ENCODE results near the gene TIAM1.

Gene TIAM1

DNA sequence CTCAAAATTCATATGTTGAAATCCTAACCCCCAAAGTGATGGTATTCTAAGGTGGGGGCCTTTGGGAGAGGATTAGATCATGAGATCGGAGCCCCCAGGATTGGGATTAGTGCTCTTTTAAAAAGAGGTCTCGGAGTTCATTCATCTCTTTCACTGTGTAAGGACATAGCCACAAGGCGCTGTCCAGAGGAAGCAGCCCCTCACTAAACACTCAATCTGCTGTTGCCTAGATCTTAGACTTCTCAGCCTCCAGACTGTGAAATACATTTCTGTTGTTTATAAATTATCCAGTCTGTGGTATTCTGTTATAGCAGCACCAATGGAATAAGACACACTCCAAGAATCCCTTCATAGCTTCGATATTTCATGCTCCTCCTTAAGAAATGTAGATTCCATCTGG, 12.4 kb upstream of the TIAM1 start:
- in situ Hi-C loops (cut with MboI; ENCODE audit: low sequenced_read_pairs), result no loop called here

DNA sequence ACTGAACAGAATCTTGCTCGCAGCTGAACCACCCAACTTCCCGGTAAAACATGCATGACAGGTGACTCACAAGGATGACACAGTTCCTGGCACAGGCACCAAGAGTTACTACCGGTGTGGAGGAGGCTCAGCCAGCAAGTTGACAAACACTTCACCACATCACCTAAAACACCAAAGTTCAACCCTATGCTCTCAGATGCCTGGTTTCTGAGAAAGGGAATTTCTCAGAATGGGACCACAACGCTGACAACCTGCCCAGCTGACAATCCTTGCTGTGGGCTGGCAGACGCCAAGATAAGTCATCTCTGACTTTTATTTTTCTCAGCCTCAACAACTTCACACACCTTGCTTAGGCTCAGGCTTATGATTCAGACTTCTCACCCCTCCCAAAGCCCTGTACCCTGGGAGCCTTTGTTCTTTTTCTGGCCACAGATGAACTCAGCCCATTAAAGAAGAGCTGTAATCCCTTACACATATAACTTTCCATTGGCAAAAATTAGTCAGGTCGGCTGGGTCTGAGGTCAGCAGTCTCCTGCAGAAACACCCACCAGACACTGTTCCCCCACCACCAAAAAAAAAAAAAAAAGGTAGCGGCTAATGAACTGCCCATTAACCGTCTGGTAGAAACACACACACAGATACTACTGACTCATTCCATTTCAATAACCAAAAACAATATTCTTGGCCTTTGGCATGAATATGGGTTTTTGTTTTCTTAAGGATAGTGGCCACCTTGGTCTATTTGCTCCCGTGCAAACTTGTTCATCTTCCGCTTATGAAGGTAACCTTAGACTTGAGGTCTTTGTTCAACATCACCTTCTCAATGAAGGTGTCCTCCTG, 10.8 kb upstream of the TIAM1 start:
- in situ Hi-C loops (cut with MboI; ENCODE audit: low sequenced_read_pairs), result no loop called here

DNA sequence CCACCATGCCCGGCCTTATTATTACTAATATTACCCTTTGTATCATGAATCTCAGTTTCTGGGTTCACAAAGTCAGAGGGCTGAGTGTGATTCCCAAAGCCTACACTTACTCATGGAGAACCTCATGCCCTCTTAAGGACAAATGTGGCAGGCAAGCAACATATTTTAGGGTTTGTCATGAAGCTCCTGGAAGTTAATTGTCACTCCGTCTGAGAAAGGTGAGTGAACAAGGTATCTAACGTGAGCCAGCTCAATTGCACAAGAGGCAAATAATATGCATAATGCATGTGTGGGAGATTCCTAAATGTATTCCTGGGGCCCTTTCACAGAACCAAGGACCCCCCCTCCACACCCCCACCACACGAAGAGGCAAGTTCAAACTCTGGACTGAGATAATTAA, 10.1 kb upstream of the TIAM1 start:
- in situ Hi-C loops (cut with MboI; ENCODE audit: low sequenced_read_pairs), result no loop called here

DNA sequence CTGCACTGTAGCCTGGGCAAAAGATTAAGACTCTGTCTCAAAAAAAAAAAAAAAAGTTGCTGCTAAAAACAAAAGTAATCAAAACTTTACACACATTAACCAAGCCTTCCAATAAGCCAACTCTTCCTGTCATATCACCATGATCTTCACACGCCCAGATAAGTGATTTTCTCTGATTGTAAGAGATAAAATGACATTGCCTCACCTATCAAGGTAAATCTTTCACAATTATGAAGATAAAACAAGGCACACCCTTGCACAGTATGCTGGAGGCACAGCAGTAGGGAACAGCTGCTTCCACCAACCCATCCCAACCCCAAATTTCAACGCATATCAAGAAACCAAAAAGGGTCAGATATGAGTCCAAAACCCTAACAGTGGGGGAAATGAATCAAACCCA, 8.8 kb upstream of the TIAM1 start:
- in situ Hi-C loops (cut with MboI; ENCODE audit: low sequenced_read_pairs), result no loop called here

DNA sequence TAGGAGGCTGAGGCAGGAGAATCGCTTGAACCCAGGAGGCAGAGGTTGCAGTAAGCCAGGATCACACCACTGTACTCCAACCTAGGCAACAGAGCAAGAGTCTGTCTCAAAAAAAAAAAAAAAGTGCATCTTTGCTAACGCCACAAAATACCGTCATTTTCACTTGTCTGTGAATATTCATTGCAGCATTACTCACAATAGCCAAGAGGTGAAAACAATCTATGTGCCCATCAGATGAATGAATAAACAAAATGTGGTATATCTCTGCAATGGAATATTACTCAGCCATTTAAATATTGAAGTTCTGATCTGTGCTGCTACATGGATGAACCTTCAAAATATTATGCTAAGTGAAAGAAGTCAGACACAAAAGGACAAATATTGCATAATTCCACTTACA, 7.9 kb upstream of the TIAM1 start:
- in situ Hi-C loops (cut with MboI; ENCODE audit: low sequenced_read_pairs), result no loop called here

DNA sequence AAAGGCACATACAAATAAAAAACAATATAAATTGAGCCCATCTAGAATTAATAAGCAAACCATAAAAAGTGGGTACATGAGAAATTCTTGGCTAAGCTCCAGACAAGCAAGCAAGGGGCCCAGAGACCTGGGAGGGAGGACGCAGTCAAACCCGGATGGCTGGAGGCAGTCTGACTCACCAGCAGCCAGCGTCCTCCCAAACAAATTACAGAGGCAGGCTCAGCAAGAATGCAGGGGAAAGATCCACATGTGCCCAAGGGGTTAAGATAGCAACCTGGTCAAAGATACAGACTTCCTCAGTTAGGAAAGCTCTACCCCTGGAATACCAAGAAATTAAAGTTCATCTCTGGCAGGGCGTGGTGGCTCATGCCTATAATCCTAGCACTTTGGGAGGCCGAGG, 7.4 kb upstream of the TIAM1 start:
- in situ Hi-C loops (cut with MboI; ENCODE audit: low sequenced_read_pairs), result no loop called here

DNA sequence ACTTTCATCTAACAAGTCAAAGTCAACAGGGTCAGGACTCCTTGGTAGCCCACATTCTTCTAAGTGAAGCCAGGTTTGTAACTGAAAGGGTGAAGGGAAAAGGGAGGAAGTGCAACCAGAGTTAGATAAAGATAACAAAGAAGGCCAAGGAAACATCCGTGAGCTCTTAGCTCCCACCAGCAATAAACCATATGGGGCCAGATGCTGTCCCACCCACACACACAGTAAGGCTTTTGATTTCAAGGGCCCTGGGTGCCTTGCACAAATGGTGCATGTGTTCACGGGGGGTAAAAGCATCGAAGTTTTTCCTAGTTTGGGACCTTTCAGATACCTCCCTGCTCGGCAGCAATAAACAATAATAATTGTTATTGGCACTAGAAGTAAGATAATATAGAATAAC, 5.1 kb upstream of the TIAM1 start:
- in situ Hi-C loops (cut with MboI; ENCODE audit: low sequenced_read_pairs), result no loop called here

DNA sequence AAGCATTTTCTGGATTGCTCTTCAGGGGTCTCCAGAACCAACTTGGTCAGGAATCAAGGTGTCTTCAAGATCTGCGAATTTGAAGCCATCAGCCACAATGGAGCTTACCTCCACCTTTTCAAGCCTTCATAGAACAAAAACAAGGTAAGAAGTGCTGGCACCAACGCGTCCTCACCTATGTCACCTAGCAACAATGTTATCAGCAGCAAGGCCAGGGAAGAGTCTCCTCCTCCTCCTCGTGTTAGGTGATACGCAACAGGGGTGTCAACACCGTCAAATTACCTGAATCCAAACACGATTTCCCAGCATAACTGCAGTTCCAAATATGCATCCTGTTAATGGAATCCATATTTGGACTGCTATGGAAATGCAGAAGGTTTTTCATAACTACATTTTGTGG, 4.1 kb upstream of the TIAM1 start:
- in situ Hi-C loops (cut with MboI; ENCODE audit: low sequenced_read_pairs), result no loop called here

DNA sequence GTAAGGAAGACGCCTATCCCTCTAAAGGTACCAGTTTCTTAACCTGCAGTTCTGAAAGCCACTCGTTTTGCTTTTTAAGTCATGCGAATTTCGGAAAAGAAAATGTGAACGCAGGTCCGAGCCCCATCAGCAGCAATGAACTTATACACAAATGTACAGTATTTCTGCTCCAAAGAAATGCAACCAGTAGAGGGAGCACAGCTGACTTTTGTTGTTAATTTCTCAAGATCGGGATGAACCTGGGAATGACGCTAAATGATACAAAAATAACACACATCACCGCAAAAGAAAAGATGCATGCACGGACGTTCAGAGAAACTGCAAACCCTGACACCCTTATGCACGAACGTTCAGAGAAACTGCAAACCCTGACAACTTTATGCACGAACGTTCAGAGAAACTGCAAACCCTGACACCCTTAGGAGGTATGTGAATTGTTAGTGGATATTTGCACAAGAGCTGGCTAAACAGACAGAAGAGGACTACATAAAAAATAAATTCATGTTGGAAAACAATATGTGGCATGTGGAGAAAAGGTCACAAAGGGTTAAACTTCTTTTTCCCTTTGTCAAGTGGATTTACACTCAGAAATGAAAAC, 3.5 kb upstream of the TIAM1 start:
- in situ Hi-C loops (cut with MboI; ENCODE audit: low sequenced_read_pairs), result no loop called here

DNA sequence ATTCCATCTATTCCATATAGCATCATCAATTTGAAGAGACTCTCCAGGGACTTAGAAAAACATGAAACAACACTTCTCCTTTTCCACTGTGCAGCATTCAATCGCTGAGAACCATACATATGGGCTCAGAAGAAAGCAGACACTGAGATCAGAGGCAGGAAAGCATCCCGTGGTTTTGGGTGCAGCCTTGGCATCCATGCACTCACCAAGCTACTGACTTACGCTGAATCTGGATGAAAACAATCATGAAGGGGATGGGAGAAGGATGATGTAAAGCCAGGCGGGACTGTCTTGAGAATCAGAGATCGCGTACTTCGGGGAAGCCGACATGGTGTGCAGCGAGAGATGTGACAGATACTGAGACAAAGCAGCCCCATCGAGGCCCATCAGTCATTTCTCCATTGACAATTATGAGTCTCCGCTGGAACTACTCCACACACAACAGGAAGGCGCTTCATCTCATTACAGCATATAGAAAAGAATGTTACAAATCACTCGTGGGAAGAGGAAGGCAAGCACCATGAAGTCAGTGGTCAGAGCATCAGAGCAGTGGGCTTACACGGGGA, 2.3 kb upstream of the TIAM1 start:
- in situ Hi-C loops (cut with MboI; ENCODE audit: low sequenced_read_pairs), result no loop called here

DNA sequence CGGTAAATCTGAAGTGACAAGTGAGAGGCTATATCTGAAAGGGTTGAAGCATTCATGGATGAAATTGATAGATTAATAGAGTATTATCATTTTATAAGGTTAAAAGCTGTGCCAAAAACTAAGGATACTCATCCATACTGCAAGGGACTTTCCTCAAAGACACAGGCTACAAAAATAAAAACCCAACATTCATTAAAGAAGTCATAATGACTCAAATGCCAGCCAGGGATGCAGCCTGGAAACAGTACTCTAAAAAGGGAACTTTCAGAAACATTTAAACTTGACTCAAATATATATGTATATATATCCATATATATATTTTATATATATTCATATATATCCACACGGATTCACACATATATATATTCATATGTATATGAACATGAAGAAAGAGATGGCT, 1.1 kb upstream of the TIAM1 start:
- in situ Hi-C loops (cut with MboI; ENCODE audit: low sequenced_read_pairs), result no loop called here

DNA sequence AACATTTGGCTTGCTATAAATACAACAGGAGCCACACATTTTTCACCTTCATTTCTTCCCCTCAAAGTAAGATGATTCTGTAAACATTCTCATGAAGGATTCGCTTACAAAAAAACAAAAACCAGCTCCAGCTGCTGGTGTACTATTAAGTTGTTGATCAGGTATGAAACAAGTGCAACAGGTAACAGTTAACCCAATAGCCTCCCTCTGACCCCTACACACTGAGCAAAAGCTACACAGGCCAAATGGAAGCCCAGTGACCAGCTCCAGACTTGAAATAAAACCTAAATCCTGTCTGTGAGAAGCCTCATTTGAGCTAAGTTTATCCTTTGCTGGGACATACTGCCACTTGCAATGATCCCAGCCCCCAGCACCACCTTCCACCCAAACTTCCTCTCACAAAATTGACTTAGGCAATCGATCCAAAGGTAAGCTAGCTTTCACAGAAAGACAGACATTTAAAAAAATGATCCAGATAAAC, 991 bp downstream of the TIAM1 start:
- in situ Hi-C loops (cut with MboI; ENCODE audit: low sequenced_read_pairs), result no loop called here

DNA sequence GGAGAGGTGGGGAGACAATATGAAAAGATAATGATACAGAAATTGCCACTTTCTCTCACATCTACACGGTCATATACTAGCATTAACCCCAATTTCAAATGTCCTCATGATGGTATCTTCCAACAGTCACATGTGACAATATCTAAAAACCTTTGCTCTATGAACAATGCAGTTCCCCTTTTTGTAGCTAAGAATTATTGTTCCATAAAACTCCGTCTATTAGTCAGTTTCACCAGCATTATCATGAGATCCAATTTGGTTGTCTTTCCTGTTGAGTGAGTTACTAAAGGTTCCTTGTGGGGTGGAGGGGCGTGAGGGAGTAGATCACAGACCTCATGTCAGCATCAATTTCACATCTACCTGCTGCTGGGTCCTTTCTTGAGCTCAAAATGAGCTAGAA, 1.7 kb downstream of the TIAM1 start:
- in situ Hi-C loops (cut with MboI; ENCODE audit: low sequenced_read_pairs), result no loop called here

DNA sequence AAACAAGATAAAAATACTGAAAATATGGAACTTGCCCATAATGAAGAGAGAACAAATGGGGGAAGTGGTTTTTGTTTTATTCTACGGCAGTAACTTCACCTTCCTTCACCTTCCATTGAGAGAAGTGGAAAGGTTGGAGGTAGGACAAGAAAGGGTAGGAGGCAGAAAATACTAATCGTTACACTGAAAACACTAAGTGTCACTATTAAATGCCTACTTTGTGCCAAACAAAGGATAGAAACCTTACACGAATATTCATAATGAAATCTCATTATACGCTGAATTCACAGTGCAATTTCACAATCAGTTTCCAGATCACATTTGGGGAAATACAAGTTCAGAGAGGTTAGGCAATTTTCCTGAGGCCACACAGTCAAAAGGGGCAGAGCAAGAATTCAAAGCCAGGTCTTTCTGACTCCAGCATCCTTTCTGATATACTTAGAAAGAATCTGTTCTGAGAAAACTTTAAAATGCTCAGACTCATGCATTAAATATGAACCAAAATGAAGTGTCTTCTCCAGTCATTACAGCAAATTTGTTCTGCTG, 3.0 kb downstream of the TIAM1 start:
- in situ Hi-C loops (cut with MboI; ENCODE audit: low sequenced_read_pairs), result no loop called here

DNA sequence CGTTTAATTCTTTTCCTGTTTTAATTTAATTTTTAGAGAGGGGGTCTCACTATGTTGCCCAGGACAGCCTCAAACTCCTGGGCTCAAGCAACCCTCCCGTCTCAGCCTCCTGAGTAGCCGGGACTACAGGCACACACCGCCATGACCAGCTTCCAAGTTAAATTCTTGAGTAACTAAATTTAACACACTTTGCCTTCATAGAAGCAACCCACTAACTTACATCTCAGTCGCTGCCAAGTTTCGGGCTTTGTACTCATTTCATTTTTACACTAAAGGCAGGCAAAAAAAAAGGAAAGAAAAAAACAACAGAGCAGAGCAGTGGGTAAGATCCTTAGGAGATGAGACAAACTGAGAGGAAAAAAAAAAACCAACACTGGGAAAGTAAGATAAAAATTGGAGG, 3.5 kb downstream of the TIAM1 start:
- in situ Hi-C loops (cut with MboI; ENCODE audit: low sequenced_read_pairs), result no loop called here

DNA sequence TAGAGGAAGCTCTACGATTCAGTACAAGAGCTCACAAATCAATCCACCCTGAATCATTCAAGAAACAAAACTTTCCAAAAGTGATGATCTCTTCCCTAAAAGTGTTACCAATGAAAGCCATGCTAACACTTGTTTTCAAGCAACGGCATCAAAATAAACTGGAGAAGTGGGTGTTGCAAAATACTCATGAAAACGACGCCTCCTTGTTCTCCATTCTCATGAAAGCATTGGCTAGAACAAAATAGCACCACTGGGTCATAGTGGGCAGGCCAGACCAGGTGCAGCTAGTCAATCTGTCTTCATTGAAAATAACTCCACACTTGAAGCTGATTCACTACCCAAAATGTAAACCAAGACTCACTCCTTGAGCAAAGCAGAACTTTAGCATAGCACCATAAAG, 4.3 kb downstream of the TIAM1 start:
- in situ Hi-C loops (cut with MboI; ENCODE audit: low sequenced_read_pairs), result no loop called here

DNA sequence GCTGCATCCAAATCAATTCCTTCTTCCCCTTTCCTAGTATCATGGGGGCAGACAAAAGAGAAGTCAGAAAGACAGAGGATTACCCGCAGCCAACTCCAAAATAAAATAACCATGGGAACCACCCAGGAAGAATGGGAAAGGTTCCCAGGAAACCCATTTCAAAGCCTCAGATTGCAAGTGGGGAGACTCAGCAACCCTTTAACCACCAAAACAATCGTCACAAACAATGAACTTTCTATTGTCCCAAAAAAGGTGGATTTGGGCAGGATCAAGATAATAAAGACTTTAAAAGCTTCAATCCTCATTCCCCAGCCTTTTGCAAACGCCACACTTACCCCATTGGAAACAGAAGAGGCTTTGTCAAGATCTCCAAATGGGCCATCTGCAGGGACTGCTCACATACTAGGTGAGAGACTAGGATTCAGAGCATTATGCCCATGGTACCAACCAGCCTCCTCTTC, 5.1 kb downstream of the TIAM1 start:
- in situ Hi-C loops (cut with MboI; ENCODE audit: low sequenced_read_pairs), result no loop called here

DNA sequence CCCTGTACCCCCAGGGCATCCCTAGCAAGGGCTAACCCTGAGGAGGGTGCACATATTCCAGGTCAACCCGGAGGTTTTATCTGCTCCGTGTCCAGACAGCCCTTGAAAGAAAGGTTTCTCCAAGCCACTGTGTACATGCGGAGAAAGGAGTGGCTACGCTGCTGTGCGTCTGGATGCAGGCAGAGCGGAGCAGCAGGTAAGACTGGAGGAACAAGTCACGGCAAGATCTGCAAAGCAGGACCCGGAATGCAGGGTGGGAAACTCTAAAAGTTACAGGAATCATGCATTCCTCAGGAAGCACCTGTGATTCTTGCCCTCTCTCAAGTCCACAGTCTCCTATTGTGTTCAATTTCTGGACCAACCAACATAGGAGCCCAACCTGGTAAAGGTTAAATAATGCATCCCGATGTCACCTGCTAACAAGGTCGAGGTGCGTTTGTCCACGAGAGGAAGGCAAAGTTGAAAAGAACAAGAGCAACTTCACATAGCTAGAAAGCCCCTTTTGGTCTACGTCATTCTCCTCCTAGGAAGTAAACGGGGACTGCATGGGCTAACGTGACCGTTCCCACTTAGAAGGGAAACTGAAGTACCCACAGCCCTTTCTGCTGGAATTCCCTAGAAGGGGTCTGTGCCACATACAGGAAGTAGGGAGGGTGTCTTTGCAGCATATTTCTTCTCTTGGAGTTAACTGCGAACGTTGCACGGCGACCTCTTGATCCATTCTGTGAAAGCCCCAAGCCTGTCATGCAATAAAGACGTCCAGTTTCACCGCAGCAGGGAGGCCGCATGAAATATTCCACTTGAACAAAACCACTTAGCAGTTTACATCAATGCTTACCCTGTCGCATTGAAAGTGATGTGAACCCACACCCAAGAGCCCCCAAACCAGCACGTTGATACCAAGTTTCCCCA, 5.8 kb downstream of the TIAM1 start:
- in situ Hi-C loops (cut with MboI; ENCODE audit: low sequenced_read_pairs), result no loop called here

DNA sequence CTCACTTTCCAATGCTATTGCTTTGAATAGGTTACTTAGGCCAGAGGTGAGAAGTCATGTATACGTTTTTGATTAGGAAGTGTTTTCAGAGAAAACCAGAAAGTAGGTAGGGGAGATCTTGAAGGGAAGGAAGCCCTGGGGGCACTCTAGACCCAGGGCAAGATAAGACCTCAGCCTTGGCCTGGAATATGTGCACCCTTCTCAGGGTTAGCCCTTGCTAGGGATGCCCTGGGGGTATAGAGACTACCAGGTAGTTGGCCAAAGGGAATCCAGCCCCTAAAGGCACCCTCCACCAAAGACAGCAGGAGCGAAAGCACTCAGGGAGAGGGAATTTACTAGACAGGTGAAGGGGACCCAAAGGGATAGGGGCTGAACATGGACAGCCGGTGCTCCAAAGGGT, 7.0 kb downstream of the TIAM1 start:
- in situ Hi-C loops (cut with MboI; ENCODE audit: low sequenced_read_pairs), result no loop called here

DNA sequence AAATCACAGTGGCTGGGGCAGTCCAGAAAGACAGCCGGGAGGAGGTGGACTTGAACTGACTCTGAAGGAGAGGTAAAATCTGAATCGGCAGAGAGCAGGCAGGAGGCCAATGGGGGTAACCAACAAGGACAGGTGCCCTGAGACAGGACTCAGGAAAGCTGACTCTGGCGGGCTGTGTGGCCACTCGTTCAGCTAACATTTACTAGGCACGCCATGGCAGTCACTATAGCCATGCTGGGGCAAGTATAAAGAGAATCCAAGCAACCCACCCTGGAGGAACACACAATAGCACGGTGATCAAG, 7.4 kb downstream of the TIAM1 start:
- in situ Hi-C loops (cut with MboI; ENCODE audit: low sequenced_read_pairs), result no loop called here

Data from hTERT RPE-1 (cell line).